ENCODE data around the gene ARNT2.

The ARNT2 gene

GRCh38 chr15:80533790-80534333 lies 129.7 kb downstream of the ARNT2 start:
- no peaks in the 10 kb centered on the region for H4K20me1 ChIP-seq (ENCODE audit: insufficient read depth, low read length)
- no peaks in the 10 kb centered on the region; the same call in 1 of the 2 replicates for H3K27me3 ChIP-seq (ENCODE audit: insufficient read depth, low read length)
- no peak overlapping the region for H3K9ac ChIP-seq (ENCODE audit: low read length)
- no peaks in the 10 kb centered on the region for H3K9me3 ChIP-seq (ENCODE audit: low read length)
- H3K9me2 ChIP-seq (ENCODE audit: low read depth, low read length), result no peaks in the 10 kb centered on the region
- H2AFZ ChIP-seq (ENCODE audit: low read length), result no peak overlapping the region
- no peak for TF ChIP-seq EZH2 (IDR thresholded peaks at IDR 0.05; ENCODE audit: borderline replicate concordance, low read length)
- TF ChIP-seq, protein P1, sequence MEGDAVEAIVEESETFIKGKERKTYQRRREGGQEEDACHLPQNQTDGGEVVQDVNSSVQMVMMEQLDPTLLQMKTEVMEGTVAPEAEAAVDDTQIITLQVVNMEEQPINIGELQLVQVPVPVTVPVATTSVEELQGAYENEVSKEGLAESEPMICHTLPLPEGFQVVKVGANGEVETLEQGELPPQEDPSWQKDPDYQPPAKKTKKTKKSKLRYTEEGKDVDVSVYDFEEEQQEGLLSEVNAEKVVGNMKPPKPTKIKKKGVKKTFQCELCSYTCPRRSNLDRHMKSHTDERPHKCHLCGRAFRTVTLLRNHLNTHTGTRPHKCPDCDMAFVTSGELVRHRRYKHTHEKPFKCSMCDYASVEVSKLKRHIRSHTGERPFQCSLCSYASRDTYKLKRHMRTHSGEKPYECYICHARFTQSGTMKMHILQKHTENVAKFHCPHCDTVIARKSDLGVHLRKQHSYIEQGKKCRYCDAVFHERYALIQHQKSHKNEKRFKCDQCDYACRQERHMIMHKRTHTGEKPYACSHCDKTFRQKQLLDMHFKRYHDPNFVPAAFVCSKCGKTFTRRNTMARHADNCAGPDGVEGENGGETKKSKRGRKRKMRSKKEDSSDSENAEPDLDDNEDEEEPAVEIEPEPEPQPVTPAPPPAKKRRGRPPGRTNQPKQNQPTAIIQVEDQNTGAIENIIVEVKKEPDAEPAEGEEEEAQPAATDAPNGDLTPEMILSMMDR (IDR thresholded peaks at IDR 0.05; ENCODE audit: low read length), result no peak
- no peaks in the 10 kb centered on the region for H3K36me3 ChIP-seq (ENCODE audit: insufficient read depth, low read length)
- H3K4me1 ChIP-seq (ENCODE audit: insufficient read depth, low read length, severe bottlenecking), result no peaks in the 10 kb centered on the region
- H3K4me3 ChIP-seq (ENCODE audit: low read depth, low read length, poor library complexity, severe bottlenecking), result no peak overlapping the region
- H3K27ac ChIP-seq (ENCODE audit: low read depth, low read length, poor library complexity, severe bottlenecking), result no peak overlapping the region
- H3K4me2 ChIP-seq (ENCODE audit: low read length), result no peak overlapping the region
- H3F3A ChIP-seq (ENCODE audit: insufficient read depth, low read length), result no peaks in the 10 kb centered on the region
- no peaks in the 10 kb centered on the region for H3K79me2 ChIP-seq (ENCODE audit: insufficient read depth, low read length)

DNA sequence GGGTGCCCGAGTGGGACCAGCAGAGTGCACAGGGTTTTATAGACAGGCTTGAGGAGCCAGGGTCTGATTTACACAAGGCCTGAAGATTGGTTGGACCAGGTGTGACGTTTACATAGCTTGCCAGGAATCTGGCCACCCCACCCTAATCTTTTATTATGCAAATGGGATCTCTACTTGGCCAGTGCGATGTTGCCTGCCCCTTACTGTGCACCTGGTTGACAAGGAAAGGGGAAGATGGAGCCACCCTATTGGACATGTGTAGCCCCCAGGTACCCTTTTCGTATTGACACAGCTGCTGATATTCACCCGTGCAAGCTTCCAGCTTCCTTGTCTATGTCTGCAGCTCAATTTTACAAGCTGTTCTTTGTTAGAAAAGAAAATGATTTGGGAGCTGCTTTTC lies 132.0 kb downstream of the ARNT2 start:
- Histone ChIP-seq H3K27me3 (ENCODE audit: insufficient read depth, low read length) (no peaks in the 10 kb centered on the region; the same call in 1 of the 2 replicates), H3K27ac (ENCODE audit: low read depth, low read length, poor library complexity, severe bottlenecking) (no peak overlapping the region), H3K4me2 (ENCODE audit: low read length) (no peak overlapping the region), H3K4me3 (ENCODE audit: low read depth, low read length, poor library complexity, severe bottlenecking) (no peak overlapping the region), H2AFZ (ENCODE audit: low read length) (no peak overlapping the region), H3K36me3 (ENCODE audit: insufficient read depth, low read length) (no peaks in the 10 kb centered on the region), H3K9ac (ENCODE audit: low read length) (no peak overlapping the region), H3F3A (ENCODE audit: insufficient read depth, low read length) (no peaks in the 10 kb centered on the region), H4K20me1 (ENCODE audit: insufficient read depth, low read length) (no peaks in the 10 kb centered on the region), H3K9me2 (ENCODE audit: low read depth, low read length) (no peaks in the 10 kb centered on the region), H3K4me1 (ENCODE audit: insufficient read depth, low read length, severe bottlenecking) (no peaks in the 10 kb centered on the region), H3K79me2 (ENCODE audit: insufficient read depth, low read length) (no peaks in the 10 kb centered on the region), H3K9me3 (ENCODE audit: low read length) (no peaks in the 10 kb centered on the region)
- TF ChIP-seq, protein P1 (IDR thresholded peaks at IDR 0.05; ENCODE audit: low read length), result no peak
- TF ChIP-seq EZH2 (IDR thresholded peaks at IDR 0.05; ENCODE audit: borderline replicate concordance, low read length), result no peak

DNA sequence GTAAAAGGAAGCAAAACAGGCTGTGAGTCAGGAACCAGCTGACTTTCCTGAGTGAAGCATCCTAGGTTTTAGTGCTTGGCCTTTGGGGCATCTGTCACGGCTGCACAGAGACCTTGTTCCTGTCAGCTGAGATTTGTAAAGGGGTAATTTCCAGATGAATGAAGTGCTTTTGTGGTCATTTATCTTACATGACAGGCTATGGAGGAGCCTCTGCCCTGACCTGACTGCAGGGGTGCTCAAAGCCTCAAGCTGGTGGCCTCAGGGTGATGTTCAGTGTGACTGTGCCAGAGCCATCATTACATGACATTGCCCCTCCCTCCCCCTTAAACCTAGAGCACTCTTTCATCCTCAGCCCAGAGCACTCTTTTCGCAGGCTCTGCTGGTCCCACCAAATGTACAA lies 132.5 kb downstream of the ARNT2 start:
- TF ChIP-seq, protein P1 (IDR thresholded peaks at IDR 0.05; ENCODE audit: low read length), result no peak
- TF ChIP-seq EZH2 (IDR thresholded peaks at IDR 0.05; ENCODE audit: borderline replicate concordance, low read length), result no peak
- Histone ChIP-seq H3K4me2 (ENCODE audit: low read length) (no peak overlapping the region), H2AFZ (ENCODE audit: low read length) (no peak overlapping the region)

More for the DNA sequence above, 132.5 kb downstream of the ARNT2 start:
- Histone ChIP-seq H3K9me3 (ENCODE audit: low read length) (no peaks in the 10 kb centered on the region), H3K36me3 (ENCODE audit: insufficient read depth, low read length) (no peaks in the 10 kb centered on the region), H3K9me2 (ENCODE audit: low read depth, low read length) (no peaks in the 10 kb centered on the region), H3K27ac (ENCODE audit: low read depth, low read length, poor library complexity, severe bottlenecking) (no peak overlapping the region), H3K79me2 (ENCODE audit: insufficient read depth, low read length) (no peaks in the 10 kb centered on the region), H3K4me1 (ENCODE audit: insufficient read depth, low read length, severe bottlenecking) (no peaks in the 10 kb centered on the region), H4K20me1 (ENCODE audit: insufficient read depth, low read length) (no peaks in the 10 kb centered on the region), H3K9ac (ENCODE audit: low read length) (no peak overlapping the region), H3K27me3 (ENCODE audit: insufficient read depth, low read length) (no peaks in the 10 kb centered on the region; the same call in 1 of the 2 replicates), H3F3A (ENCODE audit: insufficient read depth, low read length) (no peaks in the 10 kb centered on the region), H3K4me3 (ENCODE audit: low read depth, low read length, poor library complexity, severe bottlenecking) (no peak overlapping the region)

All from OCI-LY1 (cell line).